LNCAP (cell line): ENCODE results near the gene GLIS1.

Source experiments
- TF ChIP-seq, protein P1 (sequence below): fragments of 450-650 bp; IDR thresholded peaks from 2 replicates; pipeline ENCODE4 v1.5.1; 2017; ENCODE audit warnings: mild to moderate bottlenecking

The GLIS1 gene

DNA sequence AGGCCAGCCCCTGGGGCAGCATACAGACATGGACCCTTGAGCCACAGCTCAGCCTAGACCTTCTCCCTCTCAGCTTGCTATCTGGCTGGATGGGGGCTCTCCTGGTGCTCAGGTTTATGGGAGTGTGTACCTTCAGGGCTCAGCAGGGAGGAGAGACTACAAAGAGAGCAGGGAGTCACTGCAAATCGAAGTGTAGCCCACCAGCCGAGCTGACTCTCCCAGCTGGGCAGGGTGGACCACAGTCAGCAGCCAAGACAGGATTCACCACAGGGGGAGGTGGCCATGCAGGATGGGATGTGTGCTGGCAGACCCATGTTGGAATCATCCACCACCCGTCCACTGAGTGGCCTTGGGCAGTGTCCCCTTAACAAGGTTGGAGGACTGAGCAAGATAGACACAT, 78.3 kb downstream of the GLIS1 start:
- TF ChIP-seq, protein P1, sequence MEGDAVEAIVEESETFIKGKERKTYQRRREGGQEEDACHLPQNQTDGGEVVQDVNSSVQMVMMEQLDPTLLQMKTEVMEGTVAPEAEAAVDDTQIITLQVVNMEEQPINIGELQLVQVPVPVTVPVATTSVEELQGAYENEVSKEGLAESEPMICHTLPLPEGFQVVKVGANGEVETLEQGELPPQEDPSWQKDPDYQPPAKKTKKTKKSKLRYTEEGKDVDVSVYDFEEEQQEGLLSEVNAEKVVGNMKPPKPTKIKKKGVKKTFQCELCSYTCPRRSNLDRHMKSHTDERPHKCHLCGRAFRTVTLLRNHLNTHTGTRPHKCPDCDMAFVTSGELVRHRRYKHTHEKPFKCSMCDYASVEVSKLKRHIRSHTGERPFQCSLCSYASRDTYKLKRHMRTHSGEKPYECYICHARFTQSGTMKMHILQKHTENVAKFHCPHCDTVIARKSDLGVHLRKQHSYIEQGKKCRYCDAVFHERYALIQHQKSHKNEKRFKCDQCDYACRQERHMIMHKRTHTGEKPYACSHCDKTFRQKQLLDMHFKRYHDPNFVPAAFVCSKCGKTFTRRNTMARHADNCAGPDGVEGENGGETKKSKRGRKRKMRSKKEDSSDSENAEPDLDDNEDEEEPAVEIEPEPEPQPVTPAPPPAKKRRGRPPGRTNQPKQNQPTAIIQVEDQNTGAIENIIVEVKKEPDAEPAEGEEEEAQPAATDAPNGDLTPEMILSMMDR = no peak

DNA sequence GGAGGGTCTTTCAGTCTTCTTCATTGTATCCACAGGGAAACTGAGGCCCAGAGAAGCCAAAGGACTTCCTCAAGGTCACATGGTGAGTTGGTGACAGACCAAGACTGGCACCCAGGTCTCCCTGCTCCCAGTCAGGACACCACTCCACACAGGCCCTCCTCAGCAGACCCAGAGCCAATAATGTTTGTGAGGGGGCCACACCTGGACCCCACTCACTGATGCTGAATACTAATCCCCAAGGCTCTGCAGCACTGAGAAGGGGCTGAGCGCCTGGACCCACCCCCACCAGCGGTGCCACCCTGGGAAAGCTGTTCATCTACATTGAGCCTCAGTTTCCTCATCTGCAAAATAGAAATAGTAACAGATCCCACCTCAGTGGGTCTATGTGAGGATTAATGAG, 79.5 kb downstream of the GLIS1 start:
- TF ChIP-seq, protein P1 = no peak

DNA sequence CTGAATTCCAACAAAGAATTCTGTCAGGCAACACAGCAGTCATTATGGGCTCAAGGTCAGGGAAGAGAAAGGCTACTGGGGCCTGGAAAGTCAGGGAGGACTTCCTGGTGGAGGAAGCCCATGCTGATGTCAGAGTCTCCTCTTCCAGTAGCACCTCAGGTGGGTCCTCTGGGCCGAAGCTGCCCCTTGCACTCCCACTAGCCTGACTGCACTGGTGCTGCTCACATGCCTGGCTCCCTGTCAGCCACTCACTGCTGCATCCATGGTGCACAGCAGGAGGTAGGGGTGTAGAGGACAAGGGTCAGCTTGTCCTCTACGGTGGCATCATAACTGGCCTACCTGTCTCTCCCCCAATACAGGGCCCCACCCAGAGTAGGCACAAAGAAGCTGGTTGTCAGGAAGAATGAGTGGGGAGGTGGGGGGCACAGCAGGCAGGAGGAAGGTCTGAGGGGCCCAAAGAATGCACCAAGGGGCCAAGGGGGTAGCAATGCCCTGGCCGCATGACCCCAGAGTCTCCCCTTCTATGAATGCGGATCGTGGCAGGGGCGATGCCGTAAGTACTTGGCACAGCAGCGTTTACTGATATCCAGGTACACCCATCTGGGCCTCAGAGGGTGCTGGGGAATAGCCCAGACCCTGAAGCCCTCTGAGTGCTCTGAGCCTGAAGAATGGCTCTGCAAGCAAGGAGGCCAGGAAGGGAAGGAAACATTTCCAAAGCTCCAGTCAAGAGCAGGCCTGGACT, 80.3 kb downstream of the GLIS1 start:
- TF ChIP-seq, protein P1 = no peak

DNA sequence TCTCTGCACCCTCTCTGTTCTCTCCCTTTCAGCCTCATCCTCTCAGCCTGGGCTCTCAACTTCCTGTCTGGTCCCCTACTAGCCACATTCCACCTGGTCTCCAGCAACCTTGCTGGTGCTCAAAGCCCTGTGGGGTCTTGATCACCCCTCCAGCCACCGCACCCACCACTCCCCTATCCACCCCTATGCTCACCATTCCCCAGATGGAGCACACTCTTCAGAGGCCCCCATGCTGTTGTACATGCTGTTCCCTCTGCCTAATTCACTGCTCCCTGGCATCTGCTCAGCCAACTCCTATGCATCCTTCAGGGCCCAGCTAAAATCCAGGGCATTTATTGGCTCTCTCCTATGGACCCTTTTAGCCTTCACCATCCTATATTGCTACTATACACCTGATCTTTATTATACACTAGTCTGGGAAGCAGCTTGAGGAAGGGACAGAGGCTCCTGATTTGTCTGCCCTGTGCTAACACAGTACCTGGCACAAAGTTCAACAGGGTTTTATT, 81.0 kb downstream of the GLIS1 start:
- TF ChIP-seq, protein P1 = no peak

DNA sequence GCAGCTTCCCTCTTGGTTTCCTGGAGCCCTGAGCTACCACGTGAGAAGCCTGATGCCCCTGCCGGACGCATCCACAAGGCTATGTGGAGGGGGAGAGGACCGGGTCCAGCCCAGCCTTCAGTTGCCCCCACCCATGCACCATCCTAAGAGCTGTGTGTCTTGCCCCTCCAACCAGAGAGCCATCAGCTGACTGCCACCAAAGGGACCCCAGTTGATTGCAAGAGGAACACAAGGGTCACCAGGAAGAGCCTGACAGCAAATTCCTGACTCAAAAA, 81.5 kb downstream of the GLIS1 start:
- TF ChIP-seq, protein P1 = no peak

DNA sequence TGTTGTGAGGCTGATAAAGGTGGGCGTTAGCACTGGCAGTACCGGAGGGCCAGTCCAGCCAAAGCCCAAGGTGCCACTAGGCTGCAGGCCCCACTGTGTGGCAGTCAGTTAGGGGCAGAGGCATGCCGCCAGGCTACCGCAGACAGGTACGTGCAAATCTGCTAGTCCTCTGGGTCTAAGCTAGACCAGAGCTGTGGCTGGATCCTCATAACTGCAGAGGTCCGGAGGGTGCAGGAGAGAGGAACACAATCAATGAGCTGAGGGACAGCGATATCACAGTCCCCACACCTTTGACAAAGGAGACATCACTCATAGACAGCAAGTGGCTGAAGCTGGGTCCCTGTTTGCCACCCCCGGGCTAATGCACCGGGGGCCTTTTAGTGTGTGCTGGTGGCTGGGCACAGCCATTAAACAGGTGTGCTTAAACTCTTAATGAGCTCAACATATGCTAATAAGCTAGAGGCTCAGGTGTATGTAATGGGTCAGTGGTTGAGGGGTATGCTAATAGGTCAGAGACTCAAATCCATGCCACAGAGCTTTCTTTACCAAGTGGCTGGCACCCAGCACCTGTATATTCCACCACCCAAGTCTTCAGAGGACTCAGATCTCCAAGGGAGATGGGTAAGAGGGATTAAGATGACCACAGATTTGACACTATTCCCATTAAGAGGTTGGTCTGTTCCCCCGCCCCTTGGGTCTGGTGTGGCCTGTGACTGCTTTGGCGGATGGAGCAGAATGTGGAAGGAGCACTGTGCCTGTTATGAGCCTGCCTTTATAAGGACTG, 82.0 kb downstream of the GLIS1 start:
- TF ChIP-seq, protein P1 = no peak

DNA sequence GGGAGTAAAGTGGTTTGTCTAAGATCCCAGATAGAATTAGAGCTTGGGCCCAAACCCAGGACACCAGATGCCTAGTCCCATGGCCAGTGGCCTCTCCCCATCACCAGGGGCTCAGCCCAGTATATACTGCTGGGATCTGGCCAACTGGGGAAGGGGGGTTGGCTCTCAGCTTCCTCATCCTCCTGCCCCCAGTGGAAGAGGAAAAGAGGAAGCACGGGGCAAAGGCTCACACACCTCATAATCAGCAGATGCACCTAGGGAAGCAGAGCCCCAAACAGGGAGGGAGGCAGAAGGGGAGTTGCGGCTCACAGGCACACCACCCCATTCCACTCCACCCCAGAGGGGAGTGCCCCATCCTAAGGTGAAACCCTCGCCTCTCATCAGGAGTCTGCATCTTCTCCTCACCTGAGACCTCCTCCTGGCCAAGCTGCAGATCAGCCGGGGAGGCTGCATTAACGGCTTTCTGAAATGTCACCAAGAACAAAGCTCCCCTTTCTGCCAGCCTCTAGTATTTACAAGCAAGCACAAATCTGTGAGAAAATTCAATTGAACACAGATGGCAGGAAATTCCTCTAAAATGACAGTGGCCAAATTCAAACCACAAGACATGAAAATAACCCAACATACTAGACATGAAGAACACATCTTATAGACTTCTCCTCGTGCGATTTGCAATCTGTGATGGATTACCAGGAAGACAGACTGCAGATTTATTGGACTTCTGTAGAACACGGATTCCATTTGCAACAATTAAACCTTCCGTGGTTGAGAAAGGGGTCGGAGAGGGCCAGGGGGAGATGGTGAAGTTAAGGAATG, 82.8 kb downstream of the GLIS1 start:
- TF ChIP-seq, protein P1 = no peak
